Ectodermal cell (in vitro differentiated cells): Measurements from ENCODE around the gene ARHGAP23.
"Not testable (repeated sequence)": the region's sequence is repeated elsewhere in the genome, so short reads cannot be mapped to it uniquely, and the experiment has no call there.

Experiments
- H3K27ac ChIP-seq: 2 replicates; pipeline ENCODE4 v1.7.0; 2013; ENCODE audit warnings: mild to moderate bottlenecking, low read depth, low read length; ENCODE audit not compliant: insufficient read depth, poor library complexity, severe bottlenecking
- H3K27me3 ChIP-seq: 2 replicates; pipeline ENCODE4 v1.7.0; 2013; ENCODE audit warnings: mild to moderate bottlenecking, low read length; ENCODE audit not compliant: insufficient read depth, control insufficient read depth, poor library complexity, severe bottlenecking
- H3K36me3 ChIP-seq: one replicate; pipeline ENCODE4 v1.7.0; 2013; ENCODE audit warnings: low read length; ENCODE audit not compliant: control insufficient read depth, insufficient read depth
- H3K4me1 ChIP-seq: one replicate; pipeline ENCODE4 v1.7.0; 2013; ENCODE audit warnings: low read length; ENCODE audit not compliant: control insufficient read depth, insufficient read depth
- H3K4me3 ChIP-seq: 2 replicates; pipeline ENCODE4 v1.7.0; 2013; ENCODE audit warnings: low read depth, low read length, control low read depth; ENCODE audit not compliant: insufficient read depth
- H3K9me3 ChIP-seq: 2 replicates; pipeline ENCODE4 v1.7.0; 2013; ENCODE audit warnings: mild to moderate bottlenecking, low read length, moderate library complexity; ENCODE audit not compliant: control insufficient read depth
- WGBS, 2 experiments: methylation state at CpG; one replicate each; pipeline ENCODE4 v1.1.7; 2013; ENCODE audit warnings: missing lambda C conversion rate in 2 of 2; 5-methylcytosine and 5-hydroxymethylcytosine counted together

The ARHGAP23 gene

GRCh38 chr17:38430822-38431221 lies 2.6 kb downstream of the ARHGAP23 start:
- H3K9me3 ChIP-seq: no peaks in the 10 kb centered on the region
- H3K27ac ChIP-seq: no peak overlapping the region
- H3K27me3 ChIP-seq: peaks cover 3% of the 10 kb centered on the region
- WGBS, 2 experiments: 93 to 94% methylated on average over 2 of the region's 2 CpGs
- H3K4me3 ChIP-seq: no peak overlapping the region
- H3K4me1 ChIP-seq: peaks cover 15% of the 10 kb centered on the region
- no peaks in the 10 kb centered on the region for H3K36me3 ChIP-seq

- Histone ChIP-seq H3K4me3 (no peak overlapping the region), H3K36me3 (no peaks in the 10 kb centered on the region), H3K4me1 (peaks cover 13% of the 10 kb centered on the region), H3K27me3 (peaks cover 3% of the 10 kb centered on the region), H3K27ac (no peak overlapping the region), H3K9me3 (no peaks in the 10 kb centered on the region)
- 93 to 94% methylated on average over 10 of the region's 10 CpGs for WGBS, 2 experiments
Measured at GRCh38 chr17:38431346-38432145, 3.3 kb downstream of the ARHGAP23 start.

GRCh38 chr17:38434178-38434665 lies 6.0 kb downstream of the ARHGAP23 start:
- Histone ChIP-seq H3K4me1 (peaks cover 3% of the 10 kb centered on the region), H3K4me3 (no peak overlapping the region), H3K9me3 (no peaks in the 10 kb centered on the region), H3K27me3 (peaks cover under 1% of the 10 kb centered on the region), H3K27ac (no peak overlapping the region), H3K36me3 (no peaks in the 10 kb centered on the region)
- WGBS, 2 experiments: 78 to 82% methylated on average over 21 of the region's 21 CpGs

GRCh38 chr17:38435795-38436194 lies 7.5 kb downstream of the ARHGAP23 start:
- 81 to 82% methylated on average over 9 of the region's 9 CpGs for WGBS, 2 experiments
- H3K27me3 ChIP-seq: no peaks in the 10 kb centered on the region
- no peak overlapping the region for H3K27ac ChIP-seq
- H3K36me3 ChIP-seq: no peaks in the 10 kb centered on the region
- no peak overlapping the region for H3K4me3 ChIP-seq
- peaks cover 4% of the 10 kb centered on the region for H3K4me1 ChIP-seq
- no peaks in the 10 kb centered on the region for H3K9me3 ChIP-seq

GRCh38 chr17:38436386-38436785 lies 8.1 kb downstream of the ARHGAP23 start:
- H3K36me3 ChIP-seq: no peaks in the 10 kb centered on the region
- no peak overlapping the region for H3K27ac ChIP-seq
- WGBS, 2 experiments: 84 to 86% methylated on average over 11 of the region's 11 CpGs

GRCh38 chr17:38437313-38437712 lies 9.0 kb downstream of the ARHGAP23 start:
- WGBS, 2 experiments: 85 to 100% methylated on average over 1 of the region's 1 CpG
- H3K36me3 ChIP-seq, H3K27ac ChIP-seq, H3K9me3 ChIP-seq, H3K4me3 ChIP-seq, H3K27me3 ChIP-seq: not testable (repeated sequence)
- H3K4me1 ChIP-seq: peaks cover 11% of the 10 kb centered on the region

More at GRCh38 chr17:38436386-38436785, 8.1 kb downstream of the ARHGAP23 start:
- Histone ChIP-seq H3K9me3 (no peaks in the 10 kb centered on the region), H3K4me1 (peaks cover 10% of the 10 kb centered on the region), H3K4me3 (no peak overlapping the region), H3K27me3 (no peaks in the 10 kb centered on the region)

GRCh38 chr17:38439436-38439835 lies 11.2 kb downstream of the ARHGAP23 start:
- Histone ChIP-seq H3K36me3 (no peaks in the 10 kb centered on the region), H3K9me3 (no peaks in the 10 kb centered on the region), H3K4me1 (peaks cover 16% of the 10 kb centered on the region), H3K27me3 (no peaks in the 10 kb centered on the region), H3K27ac (no peak overlapping the region), H3K4me3 (no peak overlapping the region)
- WGBS, 2 experiments: 90 to 97% methylated on average over 5 of the region's 5 CpGs

- H3K9me3 ChIP-seq: no peaks in the 10 kb centered on the region
- H3K36me3 ChIP-seq: no peaks in the 10 kb centered on the region
- 60 to 62% methylated on average over 16 of the region's 16 CpGs for WGBS, 2 experiments
- H3K27ac ChIP-seq: no peak overlapping the region
- H3K4me3 ChIP-seq: no peak overlapping the region
- H3K4me1 ChIP-seq: peaks cover 17% of the 10 kb centered on the region
- H3K27me3 ChIP-seq: no peaks in the 10 kb centered on the region
Measured at GRCh38 chr17:38440614-38441397, 12.5 kb downstream of the ARHGAP23 start.

- Histone ChIP-seq H3K36me3 (no peaks in the 10 kb centered on the region), H3K9me3 (no peaks in the 10 kb centered on the region), H3K27me3 (no peaks in the 10 kb centered on the region), H3K4me1 (peaks cover 17% of the 10 kb centered on the region), H3K27ac (no peak overlapping the region), H3K4me3 (no peak overlapping the region)
- 78 to 79% methylated on average over 9 of the region's 9 CpGs for WGBS, 2 experiments
Measured at GRCh38 chr17:38441429-38442061, 13.3 kb downstream of the ARHGAP23 start.

- H3K4me3 ChIP-seq: no peak overlapping the region
- peaks cover 17% of the 10 kb centered on the region for H3K4me1 ChIP-seq
- no peaks in the 10 kb centered on the region for H3K27me3 ChIP-seq
- H3K27ac ChIP-seq: no peak overlapping the region
- H3K9me3 ChIP-seq: no peaks in the 10 kb centered on the region
- no peaks in the 10 kb centered on the region for H3K36me3 ChIP-seq
- 89 to 92% methylated on average over 4 of the region's 4 CpGs for WGBS, 2 experiments
Measured at GRCh38 chr17:38442548-38442947, 14.3 kb downstream of the ARHGAP23 start.
